Anterior cingulate cortex (tissue), 58 donors: Measurements from ENCODE around the gene TTC23L.
A peak's percentile ranks its signal among the peaks of the same experiment; 100 is the strongest.
"Not testable (repeated sequence)": the region's sequence is repeated elsewhere in the genome, so short reads cannot be mapped to it uniquely, and the experiment has no call there.

Experiments used
- DNase-seq, 58 donors: peaks; one replicate each; lab custom pipeline; 2025; lab: John Stamatoyannopoulos, UW

Gene TTC23L

GRCh38 chr5:34915856-34916192 is 76.9 kb downstream of the TTC23L start:
- DNase-seq = no peak

DNA sequence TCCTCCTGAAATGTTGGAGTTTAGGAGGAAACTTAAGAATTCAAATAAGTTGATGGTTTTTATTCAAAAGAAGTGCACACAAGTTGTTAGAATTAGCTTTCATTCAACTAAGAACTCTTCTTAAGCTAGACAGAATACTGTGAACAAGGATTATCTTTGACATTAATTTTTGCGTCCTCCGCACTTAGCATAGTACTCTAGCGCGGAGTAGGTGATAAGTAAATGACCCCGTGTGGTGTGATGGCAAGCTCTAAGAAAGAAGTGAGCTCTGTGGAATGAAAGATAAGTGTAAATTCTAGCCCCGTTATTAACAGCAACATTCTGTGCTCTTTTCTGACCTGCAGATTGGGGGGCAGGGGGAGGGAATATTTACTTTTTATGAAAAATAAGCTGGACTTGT is 77.6 kb downstream of the TTC23L start:
- DNase-seq = no peak

DNA sequence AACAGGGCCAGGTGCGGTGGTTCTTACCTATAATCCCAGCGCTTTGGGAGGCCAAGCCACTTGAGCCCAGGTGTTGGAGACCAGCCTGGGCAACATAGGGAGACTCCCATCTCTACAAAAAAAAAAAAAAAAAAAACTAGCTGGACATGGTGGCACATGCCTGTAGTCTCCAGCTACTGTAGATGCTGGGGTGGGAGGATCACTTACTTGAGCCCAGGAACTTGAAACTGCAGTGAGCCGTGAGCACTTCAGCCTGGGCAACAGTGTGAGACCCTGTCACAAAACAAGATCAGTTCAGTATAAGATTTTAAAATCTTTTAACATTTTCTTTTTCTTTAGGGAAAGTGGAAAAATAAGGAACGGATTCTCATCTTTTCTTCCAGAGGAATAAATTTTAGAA is 79.1 kb downstream of the TTC23L start:
- DNase-seq = no peak

- no peak for DNase-seq
Measured at GRCh38 chr5:34919077-34919476, 80.1 kb downstream of the TTC23L start.

- not testable (repeated sequence) for DNase-seq
Measured at GRCh38 chr5:34923256-34923655, 84.3 kb downstream of the TTC23L start.

DNA sequence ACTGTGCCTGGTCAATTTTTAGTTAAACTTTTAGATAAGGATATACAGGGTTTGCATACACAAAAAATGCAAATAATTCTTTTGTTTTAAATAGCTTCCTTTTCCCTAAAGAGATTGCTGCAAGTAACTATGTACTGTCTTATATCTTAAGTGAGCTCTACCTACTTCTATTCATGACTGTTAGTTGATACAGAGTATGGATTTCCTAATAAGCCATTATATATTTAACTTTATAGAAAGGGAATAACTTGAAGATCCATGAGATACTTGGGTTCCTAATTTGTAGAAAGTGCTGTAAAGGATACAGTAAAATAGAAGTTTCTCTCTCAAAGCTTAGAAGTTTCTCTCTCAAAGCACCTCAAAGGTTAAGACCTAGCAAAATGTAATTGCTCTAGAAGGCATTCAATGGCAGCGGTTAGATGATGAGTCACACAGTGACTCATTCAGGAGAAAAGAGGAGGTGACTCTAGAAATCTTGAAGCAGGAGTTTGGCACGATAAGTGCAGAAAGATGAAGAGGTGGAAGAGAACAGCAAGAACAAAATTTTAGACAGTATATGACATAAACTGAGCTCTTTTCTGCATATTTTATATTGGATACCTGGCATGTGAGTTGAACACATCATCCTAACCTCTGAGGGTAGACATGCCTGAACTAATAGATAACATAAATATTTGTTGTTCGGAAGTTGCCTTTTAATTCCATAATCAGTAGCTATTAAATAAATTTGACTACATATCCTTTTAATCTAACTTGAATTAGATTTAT is 84.9 kb downstream of the TTC23L start:
- peak in 1 of 58 donors; percentile 16 for DNase-seq

GRCh38 chr5:34924462-34924765 is 85.5 kb downstream of the TTC23L start:
- no peak for DNase-seq

GRCh38 chr5:34926318-34926888 is 87.4 kb downstream of the TTC23L start:
- DNase-seq = no peak

GRCh38 chr5:34927785-34928184 is 88.8 kb downstream of the TTC23L start:
- no peak for DNase-seq

- no peak for DNase-seq
Measured at GRCh38 chr5:34928267-34928666, 89.3 kb downstream of the TTC23L start.

- DNase-seq = peak; percentile 60 to 99 (median 97)
Measured at GRCh38 chr5:34929134-34929719, 90.3 kb downstream of the TTC23L start, which contains the start of gene DNAJC21. DNAJC21 (plus strand) TSS chr5:34929559; CDS start chr5:34929820, 261 bp downstream.

DNA sequence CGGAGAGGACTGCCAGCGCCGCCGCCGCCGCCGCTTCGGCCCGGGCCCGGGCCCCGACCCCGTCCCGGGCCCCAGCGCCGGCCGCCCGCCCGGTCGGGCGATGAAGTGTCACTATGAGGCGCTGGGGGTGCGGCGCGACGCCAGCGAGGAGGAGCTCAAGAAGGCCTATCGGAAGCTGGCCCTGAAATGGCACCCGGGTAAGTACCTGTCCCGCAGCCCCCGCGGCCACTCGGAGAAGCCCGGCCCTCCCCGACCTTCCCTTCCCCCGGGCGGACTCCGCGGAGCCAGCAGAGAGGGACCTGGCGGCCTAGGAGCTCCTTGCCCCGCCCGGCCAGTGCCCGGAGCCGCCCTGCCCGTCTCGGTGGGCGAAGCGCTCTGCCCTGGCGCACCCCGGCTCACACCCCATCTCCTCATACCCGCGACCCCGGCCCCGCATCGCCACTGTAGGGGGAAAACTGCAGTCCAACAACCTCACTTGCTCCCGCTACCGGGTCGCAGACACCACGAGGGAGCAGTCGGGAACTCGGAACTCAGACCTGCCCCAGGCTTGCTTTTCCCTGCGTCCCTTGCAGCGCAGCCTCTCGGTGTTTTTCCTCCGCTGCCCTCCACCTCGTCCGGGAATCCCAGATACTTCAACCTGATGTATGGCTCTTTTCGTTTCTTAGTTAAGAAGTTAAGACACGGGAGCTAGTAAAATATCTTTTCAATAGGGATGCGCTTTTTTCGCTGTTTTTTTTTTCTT is 90.9 kb downstream of the TTC23L start:
- peak in 55 of 58 donors; percentile 30 to 86 (median 75) for DNase-seq

DNA sequence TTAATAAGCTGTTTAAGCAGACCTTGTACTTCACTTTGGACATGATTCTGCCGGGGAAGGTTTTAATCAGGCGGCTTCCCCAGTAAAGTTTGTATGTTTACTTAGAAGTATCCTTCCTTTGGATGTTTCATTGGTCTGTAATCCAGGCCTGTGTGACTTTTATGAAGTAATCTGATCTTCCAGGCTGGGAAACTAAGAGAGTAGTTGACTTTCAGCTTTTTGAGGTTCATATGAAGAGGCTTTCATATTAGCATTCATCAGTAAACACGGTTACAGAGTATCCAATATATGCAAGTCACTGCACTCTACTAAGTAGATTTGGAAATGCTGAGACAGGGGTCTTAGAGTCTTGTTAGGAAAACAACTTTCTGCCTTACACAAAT is 91.5 kb downstream of the TTC23L start:
- DNase-seq = no peak

DNA sequence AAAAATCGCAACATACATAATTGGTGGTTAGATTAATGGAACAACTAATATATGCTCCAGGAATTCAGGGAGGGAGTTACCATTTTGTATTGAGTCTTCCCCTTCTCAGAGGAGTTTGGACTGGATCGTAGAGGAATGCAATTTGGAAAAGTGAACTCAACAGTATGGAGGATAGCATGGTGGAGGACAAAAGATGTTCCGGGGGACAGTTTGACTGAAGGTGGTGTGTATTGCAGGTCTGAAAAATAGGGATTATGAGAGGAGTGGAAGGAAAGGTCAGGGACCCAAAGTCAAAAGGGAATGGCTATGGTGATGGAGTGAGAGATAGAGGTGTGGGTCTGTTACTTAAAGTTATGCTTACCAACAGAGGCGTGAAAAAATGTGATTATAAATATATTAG is 91.9 kb downstream of the TTC23L start:
- no peak for DNase-seq

GRCh38 chr5:34932947-34933346 is 94.0 kb downstream of the TTC23L start:
- DNase-seq = no peak

DNA sequence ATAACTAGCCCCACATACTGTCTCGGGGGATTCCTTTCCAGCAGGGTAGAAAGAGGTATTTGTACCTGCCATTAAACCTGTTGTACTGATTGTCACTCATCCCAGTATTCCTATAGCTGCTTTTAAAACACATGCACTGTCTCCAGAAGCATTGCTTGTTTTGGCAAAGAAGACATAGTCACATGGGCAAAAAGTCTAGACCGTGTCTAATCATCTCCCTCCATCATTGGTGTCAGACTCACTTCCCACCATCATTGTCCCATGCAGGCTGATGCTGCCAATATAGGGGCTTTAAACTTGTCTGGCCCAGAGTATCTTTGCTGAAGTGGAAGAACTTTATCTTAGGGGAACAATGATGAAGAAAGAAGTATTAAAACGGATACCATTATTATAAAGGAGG is 103.0 kb downstream of the TTC23L start:
- DNase-seq = no peak

GRCh38 chr5:34944044-34944443 is 105.1 kb downstream of the TTC23L start:
- no peak for DNase-seq

- DNase-seq = no peak
Measured at GRCh38 chr5:34944460-34945047, 105.6 kb downstream of the TTC23L start.
